ENCODE measurements around the gene BCAS1.
A peak's percentile ranks its signal among the peaks of the same experiment; 100 is the strongest.

BCAS1 gene

GRCh38 chr20:53923566-53924369, 146.6 kb downstream of the BCAS1 start:
- H3K9ac ChIP-seq (ENCODE audit: low read length): no peak overlapping the region
- H3K27ac ChIP-seq (ENCODE audit: low read depth, low read length): no peak overlapping the region

GRCh38 chr20:53922901-53923314, 147.5 kb downstream of the BCAS1 start:
- no peak overlapping the region for H3K4me3 ChIP-seq (ENCODE audit: low read depth in 1 of 2, low read length in 2 of 2)
- no peak overlapping the region for H3K27ac ChIP-seq (ENCODE audit: low read depth, low read length)
- H3K4me1 ChIP-seq (ENCODE audit: insufficient read depth, low read length): peaks cover 1% of the 10 kb centered on the region
- no peaks in the 10 kb centered on the region for H3K9me3 ChIP-seq (ENCODE audit: low read length)
- no peak overlapping the region for H3K9ac ChIP-seq (ENCODE audit: low read length)
- no peaks in the 10 kb centered on the region for H3K27me3 ChIP-seq (ENCODE audit: control insufficient read depth in 1 of 2, insufficient read depth in 2 of 2, low read length in 2 of 2)
- H3K36me3 ChIP-seq (ENCODE audit: insufficient read depth, low read length): no peaks in the 10 kb centered on the region

More at GRCh38 chr20:53923566-53924369, 146.6 kb downstream of the BCAS1 start:
- Histone ChIP-seq H3K27me3 (ENCODE audit: control insufficient read depth in 1 of 2, insufficient read depth in 2 of 2, low read length in 2 of 2) (no peaks in the 10 kb centered on the region), H3K9me3 (ENCODE audit: low read length) (no peaks in the 10 kb centered on the region), H3K4me1 (ENCODE audit: insufficient read depth, low read length) (no peaks in the 10 kb centered on the region), H3K36me3 (ENCODE audit: insufficient read depth, low read length) (no peaks in the 10 kb centered on the region), H3K4me3 (ENCODE audit: low read depth in 1 of 2, low read length in 2 of 2) (no peak overlapping the region)

DNA sequence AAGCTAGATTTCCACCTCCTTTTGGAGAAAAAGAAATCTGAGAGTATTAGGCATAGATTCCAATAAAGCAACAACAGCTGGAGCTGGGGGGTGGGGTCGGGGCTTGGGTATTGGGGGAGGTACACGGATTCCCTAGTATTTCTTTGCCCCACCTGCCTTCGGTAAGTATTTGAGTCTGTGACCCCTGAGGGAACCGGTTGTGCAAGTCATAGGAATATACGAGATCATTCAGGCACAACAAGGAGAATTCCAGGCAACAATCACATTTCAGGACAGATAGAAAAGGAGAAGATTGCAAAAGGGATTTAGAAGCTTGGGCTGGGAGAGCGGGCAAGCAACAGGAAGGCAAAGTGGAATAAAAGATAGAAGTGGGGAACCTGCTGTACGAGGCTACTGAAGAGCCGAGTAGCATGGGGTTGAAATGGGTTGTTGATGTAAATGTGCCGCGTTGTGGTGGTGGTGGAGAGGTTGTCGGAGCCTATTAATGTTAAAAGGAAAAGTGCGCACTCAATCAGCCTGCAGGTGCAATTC, 148.9 kb downstream of the BCAS1 start:
- H3K9ac ChIP-seq (ENCODE audit: low read length): no peak overlapping the region
- H3K4me1 ChIP-seq (ENCODE audit: insufficient read depth, low read length): peaks cover 14% of the 10 kb centered on the region

GRCh38 chr20:53920647-53921245, 149.6 kb downstream of the BCAS1 start:
- Histone ChIP-seq H3K9ac (ENCODE audit: low read length) (no peak overlapping the region), H3K36me3 (ENCODE audit: insufficient read depth, low read length) (no peaks in the 10 kb centered on the region), H3K9me3 (ENCODE audit: low read length) (no peaks in the 10 kb centered on the region), H3K27ac (ENCODE audit: low read depth, low read length) (no peak overlapping the region), H3K4me3 (ENCODE audit: low read depth in 1 of 2, low read length in 2 of 2) (no peak overlapping the region), H3K4me1 (ENCODE audit: insufficient read depth, low read length) (peaks cover 19% of the 10 kb centered on the region), H3K27me3 (ENCODE audit: control insufficient read depth in 1 of 2, insufficient read depth in 2 of 2, low read length in 2 of 2) (no peaks in the 10 kb centered on the region)

More for the DNA sequence above, 148.9 kb downstream of the BCAS1 start:
- Histone ChIP-seq H3K9me3 (ENCODE audit: low read length) (no peaks in the 10 kb centered on the region), H3K27ac (ENCODE audit: low read depth, low read length) (no peak overlapping the region), H3K27me3 (ENCODE audit: control insufficient read depth in 1 of 2, insufficient read depth in 2 of 2, low read length in 2 of 2) (no peaks in the 10 kb centered on the region), H3K4me3 (ENCODE audit: low read depth in 1 of 2, low read length in 2 of 2) (no peak overlapping the region), H3K36me3 (ENCODE audit: insufficient read depth, low read length) (no peaks in the 10 kb centered on the region)

- no peaks in the 10 kb centered on the region for H3K36me3 ChIP-seq (ENCODE audit: insufficient read depth, low read length)
- H3K4me3 ChIP-seq (ENCODE audit: low read depth in 1 of 2, low read length in 2 of 2): no peak overlapping the region
- peaks cover 22% of the 10 kb centered on the region for H3K4me1 ChIP-seq (ENCODE audit: insufficient read depth, low read length)
- no peaks in the 10 kb centered on the region for H3K9me3 ChIP-seq (ENCODE audit: low read length)
- H3K27me3 ChIP-seq (ENCODE audit: control insufficient read depth in 1 of 2, insufficient read depth in 2 of 2, low read length in 2 of 2): no peaks in the 10 kb centered on the region
- no peak overlapping the region for H3K27ac ChIP-seq (ENCODE audit: low read depth, low read length)
- H3K9ac ChIP-seq (ENCODE audit: low read length): no peak overlapping the region
Observed at GRCh38 chr20:53919886-53920285, 150.5 kb downstream of the BCAS1 start.

DNA sequence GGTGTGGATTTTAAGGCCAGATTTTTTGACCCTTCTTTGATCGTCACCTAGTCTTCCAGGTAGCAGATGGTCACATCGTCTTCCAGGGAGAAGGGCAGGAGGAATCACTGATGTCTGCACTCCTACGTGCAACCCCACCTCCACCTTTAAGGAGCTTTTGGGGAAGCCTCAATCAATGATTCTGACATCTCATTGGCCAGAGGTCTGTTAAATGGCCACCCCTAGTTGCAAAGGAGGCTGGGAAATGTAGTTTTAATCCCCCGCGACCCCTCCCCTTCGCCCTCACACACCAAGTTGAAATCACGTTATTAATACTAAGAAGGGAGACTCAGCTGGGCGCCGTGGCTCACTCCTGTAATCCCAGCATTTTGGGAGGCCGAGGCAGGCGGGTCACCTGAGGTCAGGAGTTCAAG, 151.4 kb downstream of the BCAS1 start:
- H3K9ac ChIP-seq (ENCODE audit: low read length): no peak overlapping the region
- H3K27me3 ChIP-seq (ENCODE audit: control insufficient read depth in 1 of 2, insufficient read depth in 2 of 2, low read length in 2 of 2): no peaks in the 10 kb centered on the region
- H3K27ac ChIP-seq (ENCODE audit: low read depth, low read length): no peak overlapping the region
- H3K36me3 ChIP-seq (ENCODE audit: insufficient read depth, low read length): no peaks in the 10 kb centered on the region
- no peaks in the 10 kb centered on the region for H3K9me3 ChIP-seq (ENCODE audit: low read length)
- H3K4me3 ChIP-seq (ENCODE audit: low read depth in 1 of 2, low read length in 2 of 2): no peak overlapping the region
- H3K4me1 ChIP-seq (ENCODE audit: insufficient read depth, low read length): peaks cover 31% of the 10 kb centered on the region

GRCh38 chr20:53918020-53918311, 152.4 kb downstream of the BCAS1 start:
- Histone ChIP-seq H3K36me3 (ENCODE audit: insufficient read depth, low read length) (no peaks in the 10 kb centered on the region), H3K4me1 (ENCODE audit: insufficient read depth, low read length) (peaks cover 31% of the 10 kb centered on the region), H3K27ac (ENCODE audit: low read depth, low read length) (no peak overlapping the region), H3K27me3 (ENCODE audit: control insufficient read depth in 1 of 2, insufficient read depth in 2 of 2, low read length in 2 of 2) (no peaks in the 10 kb centered on the region), H3K4me3 (ENCODE audit: low read depth in 1 of 2, low read length in 2 of 2) (no peak overlapping the region), H3K9me3 (ENCODE audit: low read length) (no peaks in the 10 kb centered on the region), H3K9ac (ENCODE audit: low read length) (no peak overlapping the region)

GRCh38 chr20:53917145-53918019, 153.0 kb downstream of the BCAS1 start:
- Histone ChIP-seq H3K9me3 (ENCODE audit: low read length) (no peaks in the 10 kb centered on the region), H3K27ac (ENCODE audit: low read depth, low read length) (no peak overlapping the region), H3K36me3 (ENCODE audit: insufficient read depth, low read length) (no peaks in the 10 kb centered on the region), H3K9ac (ENCODE audit: low read length) (no peak overlapping the region), H3K4me1 (ENCODE audit: insufficient read depth, low read length) (peaks cover 31% of the 10 kb centered on the region), H3K4me3 (ENCODE audit: low read depth in 1 of 2, low read length in 2 of 2) (no peak overlapping the region), H3K27me3 (ENCODE audit: control insufficient read depth in 1 of 2, insufficient read depth in 2 of 2, low read length in 2 of 2) (no peaks in the 10 kb centered on the region)

- Histone ChIP-seq H3K36me3 (ENCODE audit: insufficient read depth, low read length) (no peaks in the 10 kb centered on the region), H3K4me3 (ENCODE audit: low read depth in 1 of 2, low read length in 2 of 2) (peak overlapping the region in 1 of 2 donors; percentile 84)
Observed at GRCh38 chr20:53916173-53916512, 154.3 kb downstream of the BCAS1 start.

GRCh38 chr20:53915446-53916172, 154.8 kb downstream of the BCAS1 start:
- Histone ChIP-seq H3K27ac (ENCODE audit: low read depth, low read length) (peak overlapping the region; percentile 85), H3K36me3 (ENCODE audit: insufficient read depth, low read length) (no peaks in the 10 kb centered on the region), H3K27me3 (ENCODE audit: control insufficient read depth in 1 of 2, insufficient read depth in 2 of 2, low read length in 2 of 2) (no peaks in the 10 kb centered on the region), H3K4me3 (ENCODE audit: low read depth in 1 of 2, low read length in 2 of 2) (peak overlapping the region; percentile 83 to 84), H3K9me3 (ENCODE audit: low read length) (no peaks in the 10 kb centered on the region), H3K9ac (ENCODE audit: low read length) (peak overlapping the region; percentile 60), H3K4me1 (ENCODE audit: insufficient read depth, low read length) (peaks cover 31% of the 10 kb centered on the region)

More at GRCh38 chr20:53916173-53916512, 154.3 kb downstream of the BCAS1 start:
- no peaks in the 10 kb centered on the region for H3K27me3 ChIP-seq (ENCODE audit: control insufficient read depth in 1 of 2, insufficient read depth in 2 of 2, low read length in 2 of 2)
- H3K9me3 ChIP-seq (ENCODE audit: low read length): no peaks in the 10 kb centered on the region
- H3K4me1 ChIP-seq (ENCODE audit: insufficient read depth, low read length): peaks cover 31% of the 10 kb centered on the region
- H3K27ac ChIP-seq (ENCODE audit: low read depth, low read length): peak overlapping the region; percentile 85
- H3K9ac ChIP-seq (ENCODE audit: low read length): no peak overlapping the region

Data from muscle layer of colon (tissue), 2 donors.